GM18870 (cell line): ENCODE measurements around the gene KLHDC8A.
"Not testable (repeated sequence)": the region's sequence is repeated elsewhere in the genome, so short reads cannot be mapped to it uniquely, and the experiment has no call there.

ENCODE experiments used
- ATAC-seq: cut with Tn5 transposase; IDR thresholded peaks from one replicate; pipeline ENCODE4 v1.9.1; 2021; ENCODE audit warnings: moderate library complexity; ENCODE audit not compliant: unreplicated experiment

Gene KLHDC8A, protein sequence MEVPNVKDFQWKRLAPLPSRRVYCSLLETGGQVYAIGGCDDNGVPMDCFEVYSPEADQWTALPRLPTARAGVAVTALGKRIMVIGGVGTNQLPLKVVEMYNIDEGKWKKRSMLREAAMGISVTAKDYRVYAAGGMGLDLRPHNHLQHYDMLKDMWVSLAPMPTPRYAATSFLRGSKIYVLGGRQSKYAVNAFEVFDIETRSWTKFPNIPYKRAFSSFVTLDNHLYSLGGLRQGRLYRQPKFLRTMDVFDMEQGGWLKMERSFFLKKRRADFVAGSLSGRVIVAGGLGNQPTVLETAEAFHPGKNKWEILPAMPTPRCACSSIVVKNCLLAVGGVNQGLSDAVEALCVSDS

DNA sequence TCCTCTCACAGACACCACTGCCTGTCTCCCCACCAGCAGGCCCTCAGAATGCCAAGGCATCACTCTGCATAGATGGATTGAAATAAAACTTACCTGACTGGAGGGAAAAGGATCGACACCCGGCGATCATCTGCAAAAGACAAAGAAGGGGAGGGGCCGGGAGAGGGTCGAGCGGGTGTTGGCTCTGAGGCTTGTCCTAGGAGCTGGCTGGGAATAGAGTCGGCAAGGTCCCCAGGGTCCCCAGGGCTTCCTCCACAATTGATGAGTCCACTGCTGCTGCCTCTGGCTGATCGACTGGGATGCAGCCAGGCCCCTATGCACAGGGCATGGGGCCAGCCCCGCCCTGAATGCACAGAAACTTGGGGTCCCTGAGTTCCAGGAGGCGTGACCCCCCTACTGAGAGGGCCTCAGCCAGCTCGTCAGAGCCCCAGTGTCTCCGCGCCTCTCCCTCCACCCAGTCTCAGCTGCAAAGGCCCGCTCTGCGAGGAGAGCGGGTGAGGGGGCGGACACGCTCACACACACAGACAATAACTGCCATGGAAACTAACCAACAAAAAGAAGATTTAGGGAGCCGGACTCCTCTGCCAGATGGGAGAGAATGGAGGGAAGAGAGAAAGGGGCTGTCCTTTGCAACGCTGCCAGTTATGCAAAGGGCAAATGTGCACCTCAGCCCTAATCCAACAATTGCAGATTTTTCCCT is at the start of gene KLHDC8A:
Gene KLHDC8A, minus strand, starts transcription at position 483 of the 700 bp plus-strand sequence. CDS start 13,318 bp downstream, outside the sequence.
- no peak for ATAC-seq

DNA sequence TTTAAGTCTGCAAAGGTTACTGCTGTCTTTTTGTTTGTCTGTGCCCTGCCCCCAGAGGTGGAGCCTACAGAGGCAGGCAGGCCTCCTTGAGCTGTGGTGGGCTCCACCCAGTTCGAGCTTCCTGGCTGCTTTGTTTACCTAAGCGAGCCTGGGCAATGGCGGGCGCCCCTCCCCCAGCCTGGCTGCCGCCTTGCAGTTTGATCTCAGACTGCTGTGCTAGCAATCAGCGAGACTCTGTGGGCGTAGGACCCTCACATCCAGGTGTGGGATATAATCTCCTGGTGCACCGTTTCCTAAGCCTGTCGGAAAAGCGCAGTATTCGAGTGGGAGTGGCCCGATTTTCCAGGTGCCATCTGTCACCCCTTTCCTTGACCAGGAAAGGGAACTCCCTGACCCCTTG is 49.5 kb upstream of the KLHDC8A start:
- ATAC-seq, result not testable (repeated sequence)

DNA sequence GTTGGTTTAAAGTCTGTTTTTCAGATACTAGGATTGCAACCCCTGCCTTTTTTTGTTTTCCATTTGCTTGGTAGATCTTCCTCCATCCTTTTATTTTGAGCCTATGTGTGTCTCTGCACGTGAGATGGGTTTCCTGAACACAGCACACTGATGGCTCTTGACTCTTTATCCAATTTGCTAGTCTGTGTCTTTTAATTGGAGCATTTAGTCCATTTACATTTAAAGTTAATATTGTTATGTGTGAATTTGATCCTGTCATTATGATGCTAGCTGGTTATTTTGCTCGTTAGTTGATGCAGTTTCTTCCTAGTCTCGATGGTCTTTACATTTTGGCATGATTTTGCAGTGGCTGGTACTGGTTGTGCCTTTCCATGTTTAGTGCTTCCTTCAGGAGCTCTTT is 47.8 kb upstream of the KLHDC8A start:
- ATAC-seq, result not testable (repeated sequence)

DNA sequence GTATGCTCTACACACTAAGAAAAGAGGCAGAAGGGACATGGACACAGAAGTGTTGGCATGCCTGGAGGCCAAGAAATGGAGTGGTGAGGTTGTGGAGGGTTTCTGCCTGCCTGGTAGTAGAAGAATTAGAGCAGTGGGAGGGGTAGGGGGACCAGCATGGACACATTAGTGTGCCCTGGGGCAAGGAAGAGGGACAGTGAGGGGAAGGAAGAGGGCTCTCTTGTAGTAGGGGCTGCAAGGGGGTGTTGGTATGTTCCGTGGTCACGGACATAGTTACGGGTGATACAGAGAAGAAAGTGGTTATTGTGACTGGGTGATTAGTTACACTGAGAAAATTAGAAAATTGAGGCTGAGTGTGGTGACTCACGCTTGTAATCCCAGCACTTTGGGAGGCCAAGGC is 41.9 kb upstream of the KLHDC8A start:
- no peak for ATAC-seq

DNA sequence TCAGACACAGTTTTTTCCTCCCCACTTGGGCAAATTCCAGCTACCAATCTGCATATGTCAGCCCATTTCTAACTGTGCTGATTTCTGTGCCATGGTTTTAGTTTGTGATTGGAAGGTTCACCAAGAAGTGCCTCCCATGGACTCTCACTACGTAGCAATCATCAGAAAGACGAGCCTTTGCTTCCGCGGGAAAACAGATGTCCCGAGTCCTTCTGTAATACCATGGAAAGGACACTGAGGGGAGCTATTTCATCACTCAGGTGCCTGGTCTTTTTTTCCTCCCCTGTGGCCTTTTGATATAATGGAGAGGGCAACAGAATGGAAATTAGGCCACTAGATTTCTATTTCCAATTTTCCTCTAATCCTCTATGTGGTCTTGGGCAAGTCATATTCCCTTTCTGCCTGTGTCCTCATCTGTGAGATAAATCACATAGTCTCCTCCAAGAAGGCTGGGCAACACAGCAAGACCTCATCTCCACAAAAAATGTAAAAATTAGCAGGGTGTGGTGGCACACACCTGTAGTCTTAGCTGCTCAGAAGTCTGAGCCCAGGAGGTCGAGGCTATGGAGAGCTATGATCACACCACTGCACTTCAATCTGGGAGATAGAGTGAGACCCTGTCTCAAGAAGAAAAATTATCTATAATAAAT is 40.4 kb upstream of the KLHDC8A start:
- ATAC-seq, result no peak

DNA sequence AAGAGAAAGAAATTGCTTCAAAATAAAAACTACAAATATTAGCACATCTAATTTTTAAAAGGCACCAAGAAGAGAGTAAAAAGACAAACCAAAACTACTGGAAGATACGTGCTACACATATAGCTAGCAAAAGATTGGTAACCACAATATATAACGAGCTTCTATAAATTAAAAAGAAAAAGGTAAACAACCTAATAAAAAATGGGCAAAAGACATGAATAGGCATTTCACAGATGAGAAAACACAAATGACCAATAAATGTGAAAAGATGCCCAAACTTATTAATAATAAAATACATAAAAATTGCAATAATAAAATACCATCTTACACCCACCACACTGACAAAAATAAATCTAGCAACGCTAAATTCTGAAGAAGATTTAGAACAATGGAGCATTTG is 38.9 kb upstream of the KLHDC8A start:
- no peak for ATAC-seq

DNA sequence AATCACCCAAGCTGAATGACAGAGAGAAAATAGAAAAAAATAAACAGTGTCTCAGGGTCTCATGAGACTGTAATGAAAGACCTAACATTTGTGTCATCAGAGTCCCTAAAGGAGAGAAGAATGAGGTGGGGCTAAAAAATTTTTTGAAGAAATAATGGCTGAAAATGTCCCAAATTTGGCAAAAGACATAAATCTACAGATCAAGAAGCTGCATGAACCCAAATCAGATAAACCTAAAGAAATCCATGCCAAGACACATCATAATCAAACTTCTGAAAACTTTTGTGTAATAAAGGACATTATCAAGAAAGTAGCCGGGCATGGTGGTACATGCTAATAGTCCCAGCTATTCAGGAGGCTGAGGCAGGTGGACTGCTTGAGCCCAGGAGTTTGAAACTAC is 35.9 kb upstream of the KLHDC8A start:
- no peak for ATAC-seq

DNA sequence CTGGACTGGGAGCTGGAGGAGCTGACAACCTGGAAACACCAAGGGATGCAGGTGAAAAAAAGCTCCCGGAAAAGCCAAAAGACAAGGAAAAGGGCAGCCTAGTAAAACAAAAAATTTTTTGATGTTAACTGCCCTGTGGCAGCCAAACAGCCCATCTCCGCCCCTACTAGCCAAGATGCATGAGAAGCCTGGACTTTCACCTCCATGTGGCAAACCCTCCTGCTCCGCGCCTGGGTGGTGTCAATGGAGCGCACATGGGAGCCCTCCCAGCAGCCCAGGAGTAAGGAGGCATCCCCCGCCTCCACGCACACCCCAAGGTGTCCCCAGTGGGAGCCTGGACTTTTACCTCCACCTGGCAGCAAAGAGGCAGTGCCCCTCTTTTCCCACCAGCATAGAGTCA is 34.7 kb upstream of the KLHDC8A start:
- no peak for ATAC-seq

DNA sequence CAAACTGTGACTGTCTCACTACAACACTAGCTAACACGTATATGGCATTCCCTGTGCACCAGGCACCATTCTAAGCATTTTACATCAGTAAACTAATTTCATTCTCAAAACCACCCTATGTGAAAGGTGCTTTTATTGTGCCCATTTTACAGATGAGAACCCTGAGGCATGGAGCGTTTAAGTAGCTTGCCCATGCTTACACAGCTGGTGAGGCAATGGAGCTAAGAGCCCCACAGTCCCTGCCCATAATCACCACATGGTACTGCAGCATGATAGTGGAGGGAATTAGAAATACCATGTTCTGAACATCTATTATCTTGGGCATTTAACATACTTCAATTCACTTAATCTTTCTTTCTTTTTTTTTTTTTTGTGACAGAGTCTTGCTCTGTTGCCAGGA is 31.1 kb upstream of the KLHDC8A start:
- ATAC-seq, result no peak

DNA sequence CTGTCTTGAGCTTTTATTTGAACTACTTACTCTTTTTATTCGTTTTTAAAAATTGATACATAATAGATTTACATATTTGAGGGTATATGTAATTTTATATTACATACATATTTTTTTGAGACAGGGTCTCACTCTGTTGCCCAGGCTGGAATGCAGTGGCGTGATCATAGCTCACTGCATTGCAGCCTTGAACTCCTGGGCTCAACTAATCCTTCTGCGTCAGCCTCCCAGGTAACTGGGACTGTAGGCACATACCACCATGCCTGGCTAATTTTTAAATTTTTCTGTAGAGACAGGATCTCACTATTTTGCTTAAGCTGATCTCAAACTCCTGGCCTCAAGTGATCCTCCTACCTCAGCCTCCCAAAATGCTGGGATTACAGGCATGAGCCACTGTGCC is 26.3 kb upstream of the KLHDC8A start:
- not testable (repeated sequence) for ATAC-seq

DNA sequence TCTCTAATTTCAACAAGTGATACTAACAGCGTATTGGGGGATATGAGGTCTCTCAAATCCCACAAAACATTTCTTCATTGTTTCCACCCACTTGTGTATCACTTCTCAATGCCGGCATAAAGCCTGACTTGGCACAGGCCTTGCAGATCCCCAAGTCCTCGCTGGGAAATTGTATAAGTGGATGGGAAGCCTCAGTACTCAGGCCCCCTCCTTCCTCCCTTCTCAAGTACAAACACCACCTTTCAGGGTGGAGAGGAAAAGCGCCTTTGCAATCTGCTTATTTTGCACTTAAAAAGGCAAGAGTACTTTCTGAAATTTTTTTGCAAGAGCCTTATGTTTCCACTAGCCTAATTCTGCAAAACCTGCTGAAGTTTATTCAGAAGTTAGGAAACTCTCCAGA is 25.8 kb upstream of the KLHDC8A start:
- ATAC-seq, result no peak

DNA sequence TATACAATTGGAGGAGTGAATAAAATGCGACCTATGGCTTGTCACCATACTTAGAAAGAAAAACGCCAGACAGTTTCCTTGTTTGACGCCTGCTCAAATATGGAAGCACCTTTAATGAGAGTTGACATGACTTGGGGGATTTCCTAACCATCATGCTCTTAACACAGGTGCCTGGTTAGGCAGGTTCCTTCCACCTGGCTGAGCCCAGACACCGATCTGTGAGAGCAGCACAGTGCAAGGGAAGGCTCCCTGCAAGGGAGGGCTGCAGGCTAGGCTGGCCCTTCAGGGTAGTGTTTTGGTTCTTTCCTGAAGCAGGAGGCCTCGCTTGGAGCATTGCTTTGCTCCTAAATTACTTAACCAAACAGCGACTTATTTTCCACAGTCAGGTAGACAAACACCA is 24.6 kb upstream of the KLHDC8A start:
- ATAC-seq, result no peak

DNA sequence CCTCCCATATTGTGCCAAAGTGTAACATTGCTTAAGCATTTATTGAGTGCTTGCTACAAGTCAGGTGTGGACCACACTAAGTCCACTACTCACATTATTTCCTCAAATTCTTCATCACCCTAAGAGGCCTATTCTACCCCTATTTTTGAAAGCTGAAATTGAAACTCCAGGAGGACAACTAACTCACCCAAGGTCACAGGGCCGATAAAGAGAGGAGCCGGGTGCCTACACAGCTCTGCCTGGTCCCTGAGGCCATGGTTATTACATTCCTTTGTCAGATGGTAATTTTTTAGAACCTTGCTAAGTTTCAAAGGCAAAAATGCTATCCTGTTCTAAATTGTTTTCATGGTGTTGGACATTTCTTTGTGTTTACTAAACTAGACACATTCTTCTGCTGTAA is 24.2 kb upstream of the KLHDC8A start:
- ATAC-seq, result no peak

DNA sequence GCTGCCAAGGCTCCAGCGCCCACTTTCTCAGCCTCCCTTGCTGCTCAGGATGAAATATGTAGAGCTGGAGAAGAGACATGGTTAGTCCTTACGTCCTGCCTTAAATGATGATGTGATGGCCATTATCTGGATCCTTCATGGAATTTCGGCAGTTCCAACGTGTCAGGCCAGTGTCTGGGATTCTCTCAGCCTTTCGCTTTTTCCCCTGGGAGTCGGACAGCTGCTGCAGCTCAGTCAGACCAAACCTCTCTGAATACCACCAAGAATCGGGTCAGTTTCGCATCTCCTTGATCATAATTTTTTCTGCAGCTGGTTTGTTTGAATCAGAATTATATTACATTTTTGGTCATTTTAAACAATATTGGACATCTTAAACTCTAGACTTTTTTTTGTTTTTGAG is 22.3 kb upstream of the KLHDC8A start:
- ATAC-seq, result no peak

DNA sequence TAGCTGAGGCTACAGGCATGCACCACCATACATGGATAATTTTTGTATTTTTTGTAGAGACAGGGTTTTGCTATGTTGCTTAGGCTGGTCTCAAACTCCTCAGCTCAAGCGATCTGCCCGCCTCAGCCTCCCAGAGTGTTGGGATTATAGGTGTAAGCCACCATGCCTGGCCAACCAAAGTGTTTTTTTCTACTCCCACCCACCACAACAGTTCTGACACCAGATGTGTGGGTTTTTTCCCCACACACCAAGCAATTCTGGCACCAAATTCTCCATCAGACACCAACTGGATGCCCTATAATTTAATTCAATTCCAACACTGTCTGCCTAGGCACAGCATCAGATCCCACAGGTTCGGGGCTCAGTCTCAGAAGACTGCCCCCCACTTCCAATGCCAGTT is 20.6 kb upstream of the KLHDC8A start:
- no peak for ATAC-seq

DNA sequence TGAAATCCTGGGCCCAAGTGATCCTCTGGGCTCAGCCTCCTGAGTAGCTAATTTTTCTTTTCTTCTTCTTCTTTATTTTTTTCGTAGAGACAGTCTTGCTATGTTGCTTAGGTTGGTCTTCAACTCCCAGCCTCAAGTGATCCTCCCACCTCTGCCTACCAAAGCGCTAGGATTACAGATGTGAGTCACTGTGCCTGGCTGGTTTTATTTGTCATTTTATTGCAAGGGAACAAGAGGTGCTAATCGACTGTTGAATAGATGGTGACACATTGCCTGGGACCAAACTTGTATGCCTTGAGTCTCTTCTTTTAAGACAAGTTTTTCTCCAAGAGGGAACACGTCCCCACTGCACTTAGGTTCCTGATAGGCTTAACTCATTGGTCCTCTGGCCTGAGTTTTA is 20.0 kb upstream of the KLHDC8A start:
- no peak for ATAC-seq

DNA sequence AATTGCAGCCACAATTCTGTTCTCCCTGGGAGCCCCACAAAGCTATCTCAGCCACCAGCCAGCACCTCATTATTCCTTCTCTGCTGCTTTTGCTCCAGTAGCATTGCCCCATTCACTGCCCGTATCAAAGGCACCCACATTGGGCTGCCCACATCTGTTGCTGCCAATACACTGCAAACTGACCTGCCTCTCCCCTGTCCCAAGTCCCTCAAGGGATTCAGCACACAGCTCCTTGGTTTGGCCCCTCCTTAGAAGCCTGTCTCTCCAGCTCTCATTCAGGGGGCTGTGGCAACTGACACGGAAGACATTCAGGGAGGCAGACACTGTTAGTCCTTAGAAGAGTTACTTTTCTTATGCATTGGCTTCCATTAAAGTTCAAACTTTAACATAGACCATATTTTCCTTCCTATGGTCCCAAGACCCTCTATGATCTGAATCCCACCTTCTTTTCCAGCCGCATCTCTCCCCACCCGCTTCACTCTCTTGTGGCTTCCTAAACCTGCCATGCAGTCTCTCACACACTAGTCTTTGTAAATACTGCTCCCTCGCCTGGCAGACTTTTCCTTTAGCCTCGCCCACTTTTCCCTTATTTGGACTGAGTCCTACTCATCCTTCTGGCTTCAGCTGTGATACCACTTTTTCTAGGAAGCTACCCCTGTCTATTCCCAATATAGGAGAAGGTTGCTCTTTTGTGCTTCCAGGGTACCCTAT is 19.3 kb upstream of the KLHDC8A start:
- ATAC-seq, result no peak

DNA sequence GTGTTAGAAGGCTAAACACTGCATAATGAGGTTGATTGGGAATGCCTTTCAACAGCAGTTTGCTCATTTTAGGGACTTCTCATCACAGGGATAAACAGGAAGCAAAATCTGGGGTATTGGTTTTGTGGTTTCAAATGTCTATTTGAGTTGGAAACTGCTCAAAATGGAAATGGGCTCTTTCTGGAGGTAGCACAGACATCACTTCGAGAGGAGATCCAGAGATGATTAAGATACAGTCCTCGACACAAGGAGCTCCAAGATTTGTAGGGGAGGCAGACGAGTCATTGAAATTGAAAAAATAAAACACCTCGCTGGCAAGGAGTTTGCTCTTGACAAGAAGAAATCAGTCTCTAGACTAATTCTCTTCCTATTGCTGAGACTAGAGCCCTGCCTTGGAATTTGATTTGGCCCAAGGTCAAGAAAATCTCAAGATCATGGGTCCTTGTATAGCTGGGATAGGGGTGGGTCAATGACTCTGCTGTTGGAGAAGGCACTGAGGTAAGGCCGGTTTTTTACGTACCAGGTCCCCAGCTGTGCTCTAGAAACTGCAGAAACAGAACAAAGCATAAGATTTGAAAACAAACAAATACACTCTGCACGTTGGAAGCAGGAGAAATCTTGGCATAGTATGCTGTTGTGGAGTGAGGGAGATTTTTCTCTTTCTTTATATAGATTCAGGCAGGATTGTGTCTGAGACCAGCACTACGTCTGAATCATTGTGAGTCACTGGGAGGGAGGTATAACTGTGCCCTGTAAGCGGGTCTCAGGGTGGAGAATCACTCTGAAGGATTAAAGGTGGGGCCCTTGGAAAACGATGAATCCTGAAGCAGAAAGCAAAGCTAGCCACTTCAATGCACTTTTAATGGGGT is 17.7 kb upstream of the KLHDC8A start:
- ATAC-seq, result no peak

DNA sequence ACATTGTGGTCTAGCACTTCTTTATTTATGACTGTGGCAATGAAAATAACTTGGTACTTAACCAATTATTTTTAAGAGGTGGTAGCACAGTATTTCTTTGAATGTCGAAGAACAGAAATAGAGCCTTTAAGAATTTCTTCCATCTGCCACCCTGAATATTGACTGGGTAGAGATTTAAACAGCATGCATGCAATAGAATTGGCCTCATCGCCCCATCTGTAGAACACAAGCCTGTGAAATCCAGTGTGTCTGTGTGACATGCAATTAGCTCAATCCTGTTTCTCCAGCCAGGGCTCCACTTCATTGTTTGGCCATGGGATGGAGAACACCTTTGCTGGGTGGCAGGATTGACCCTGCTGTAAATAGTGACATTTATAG is 17.1 kb upstream of the KLHDC8A start:
- no peak for ATAC-seq

DNA sequence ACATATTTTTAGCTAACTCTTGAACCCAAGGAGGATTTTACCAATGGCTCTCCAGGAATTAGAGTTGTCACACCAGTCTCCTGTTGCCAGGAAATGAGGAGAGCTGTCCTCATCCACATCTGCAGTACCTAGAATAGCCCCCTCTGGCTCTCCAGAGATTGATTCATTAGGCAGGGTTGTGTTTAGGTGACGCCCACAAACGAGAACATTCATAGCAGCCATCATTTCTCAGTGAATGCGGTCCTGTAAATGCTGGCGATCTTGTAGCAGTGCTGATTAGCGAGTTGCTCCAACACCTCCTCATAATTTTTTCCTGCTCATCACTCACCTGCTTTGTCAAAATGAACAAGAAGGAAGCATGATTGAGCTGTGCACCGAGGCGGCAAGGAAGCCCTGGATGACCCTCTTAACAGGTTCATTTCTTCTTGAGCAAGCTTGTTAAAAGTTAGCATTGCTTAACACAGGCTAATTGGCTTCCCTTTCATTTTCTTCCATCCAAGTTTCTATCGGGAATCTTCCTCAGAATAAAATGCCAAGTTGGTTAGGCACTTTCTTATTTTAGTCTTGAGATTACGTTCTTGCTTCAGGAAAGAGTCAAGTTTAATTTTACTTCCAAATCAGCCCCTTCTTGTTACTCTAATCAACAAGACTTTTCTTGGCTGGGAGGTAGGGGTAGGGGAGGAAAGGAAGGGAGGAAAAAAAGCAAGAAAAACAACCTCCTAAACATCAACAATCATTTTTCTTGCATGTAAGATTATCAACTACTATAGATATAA is 16.5 kb upstream of the KLHDC8A start:
- no peak for ATAC-seq
